Liver (tissue), 9 donors: Measurements from ENCODE around the gene GALE. TPM values are rescaled to one million over a fixed set of nuclear protein-coding genes. Genes with fewer than 3 reads are reported as not detected.

Experiments
- DNase-seq: peaks from one replicate; pipeline ENCODE4 v3.0.0-alpha.2; 2017; ENCODE audit warnings: low spot score
- H3K27ac ChIP-seq, 2 donors: one replicate each; pipeline ENCODE4 v1.7.0; 2013; ENCODE audit warnings: inconsistent platforms in 2 of 2, low read length in 2 of 2, control low read depth in 1 of 2, low read depth in 1 of 2, mild to moderate bottlenecking in 1 of 2
- H3K27me3 ChIP-seq, 4 donors: one replicate each; pipeline versions ENCODE4 v1.6.1 to v1.7.0; 2013; ENCODE audit warnings: low read length in 3 of 4, inconsistent platforms in 1 of 4, mild to moderate bottlenecking in 1 of 4, moderate library complexity in 1 of 4; ENCODE audit not compliant: control insufficient read depth in 4 of 4, insufficient read depth in 4 of 4
- H3K36me3 ChIP-seq, 4 donors: one replicate each; pipeline versions ENCODE4 v1.6.1 to v1.7.0; 2013; ENCODE audit warnings: low read length in 3 of 4, mild to moderate bottlenecking in 3 of 4, low read depth in 1 of 4, moderate library complexity in 1 of 4; ENCODE audit not compliant: control insufficient read depth in 4 of 4, insufficient read depth in 3 of 4
- H3K4me1 ChIP-seq, 4 donors: one replicate each; pipeline versions ENCODE4 v1.6.1 to v1.7.0; 2013; ENCODE audit warnings: low read length in 3 of 4, mild to moderate bottlenecking in 3 of 4, moderate library complexity in 1 of 4; ENCODE audit not compliant: control insufficient read depth in 4 of 4, insufficient read depth in 4 of 4
- H3K4me3 ChIP-seq, 3 donors: one replicate each; pipeline versions ENCODE4 v1.6.1 to v1.7.0; 2013; ENCODE audit warnings: low read length in 3 of 3, control low read depth in 1 of 3, low read depth in 1 of 3, mild to moderate bottlenecking in 1 of 3
- H3K9ac ChIP-seq, 2 donors: one replicate each; pipeline ENCODE4 v1.7.0; 2013; ENCODE audit warnings: low read length in 2 of 2, mild to moderate bottlenecking in 2 of 2, moderate library complexity in 2 of 2, control low read depth in 1 of 2, low read depth in 1 of 2
- H3K9me3 ChIP-seq, 4 donors: one replicate each; pipeline versions ENCODE4 v1.6.1 to v1.7.0; 2013; ENCODE audit warnings: low read length in 3 of 4; ENCODE audit not compliant: control insufficient read depth in 4 of 4
- ATF3 ChIP-seq: IDR thresholded peaks from 2 replicates; pipeline ENCODE4 v1.6.1; 2016; ENCODE audit warnings: antibody characterized with exemption
- FOXA1 ChIP-seq: IDR thresholded peaks from 2 replicates; pipeline ENCODE4 v1.6.1; 2016; ENCODE audit warnings: antibody characterized with exemption
- HNF4G ChIP-seq: IDR thresholded peaks from 2 replicates; pipeline ENCODE4 v1.6.1; 2016; ENCODE audit warnings: antibody characterized with exemption
- NR2F2 ChIP-seq: IDR thresholded peaks from 2 replicates; pipeline ENCODE4 v1.6.1; 2016; ENCODE audit warnings: antibody characterized with exemption
- RAD21 ChIP-seq, 2 donors: IDR thresholded peaks; 2 replicates each; pipeline ENCODE4 v1.6.1; 2016; ENCODE audit warnings: antibody characterized with exemption in 2 of 2, mild to moderate bottlenecking in 2 of 2
- REST ChIP-seq: IDR thresholded peaks from 2 replicates; pipeline ENCODE4 v1.6.1; 2016; ENCODE audit warnings: antibody characterized with exemption, mild to moderate bottlenecking
- SP1 ChIP-seq: IDR thresholded peaks from 2 replicates; pipeline ENCODE4 v1.6.1; 2018; ENCODE audit warnings: antibody characterized with exemption, mild to moderate bottlenecking
- TAF1 ChIP-seq: conservative IDR thresholded peaks from 2 replicates; pipeline ENCODE4 v1.6.1; 2016; ENCODE audit warnings: antibody characterized with exemption, mild to moderate bottlenecking
- WGBS: extraction: QIAGEN DNeasy Blood & Tissue Kit; methylation state at CpG from one replicate; pipeline ENCODE4 v1.1.7; 2013; 5-methylcytosine and 5-hydroxymethylcytosine counted together
- polyA plus RNA-seq, 2 donors: library from polyadenylated mRNA; stranded (reverse) in 1 of 2; unstranded in 1 of 2; fragments of 200-250 nt in 1 of 2; fragments of >200 nt in 1 of 2; fragmentation: Nextera tagmentation in 1 of 2; extraction: Ambion mirVana in 1 of 2; gene quantifications; one replicate each; pipeline versions ENCODE4 v1.2.1 to v1.2.3, GENCODE V29; 2013 to 2015
- total RNA-seq, 2 donors: library from RNA; depleted of rRNA; stranded (reverse); fragments of >200 nt; gene quantifications; one replicate each; pipeline ENCODE4 v1.2.3, GENCODE V29; 2014
- donor health status: healthy.
- donor health status: healthy.
- donor health status: healthy.
- donor health status: healthy.
- donor health status: healthy.

The GALE gene
- total and polyA plus RNA-seq, 4 donors: 22.9 to 43.4 (median 38.7) TPM

GRCh38 chr1:23793861-23794731 is 6.5 kb downstream of the GALE start (continued):
- TF ChIP-seq REST (no peak), ATF3 (no peak), TAF1 (no peak)

- no peak overlapping the region for H3K4me3 ChIP-seq
- TF ChIP-seq SP1 (no peak), NR2F2 (no peak), FOXA1 (no peak), HNF4G (no peak), RAD21 (IDR thresholded peaks at IDR 0.05) (no peak), TAF1 (no peak), REST (no peak)
- H3K9ac ChIP-seq: no peak overlapping the region
- H3K4me1 ChIP-seq: peaks cover 13 to 41% (median 30%) of the 10 kb centered on the region in 4 donors
- peaks cover 2 to 18% (median 8%) of the 10 kb centered on the region in 4 donors for H3K36me3 ChIP-seq
- 53% methylated on average over 16 of the region's 16 CpGs for WGBS
- peak; percentile 69 for DNase-seq
- peak overlapping the region; percentile 14 to 49 for H3K27ac ChIP-seq
- no peaks in the 10 kb centered on the region for H3K27me3 ChIP-seq
- no peaks in the 10 kb centered on the region for H3K9me3 ChIP-seq
These were observed 7.4 kb downstream of the GALE start for GRCh38 chr1:23793018-23793781.
